Heart right ventricle (tissue), 16 donors: ENCODE results near the gene MYO1H. TPM values are rescaled to one million over a fixed set of nuclear protein-coding genes. Genes with fewer than 3 reads are reported as not detected.

Experiments
- ATAC-seq, 8 donors: fragments of 200-7000 bp; cut with Tn5 transposase; one replicate each; pipeline ENCODE4 v1.9.1; 2020; ENCODE audit warnings: mild to moderate bottlenecking in 8 of 8, moderate library complexity in 8 of 8, moderate number of reproducible peaks in 1 of 8
- DNase-seq, 2 donors: peaks; one replicate each; pipeline ENCODE4 v3.0.0-alpha.2; 2020
- H3K27ac ChIP-seq, 10 donors: fragments of 200-600 bp; sonication (generic) in 2 of 10; one replicate each; pipeline versions ENCODE4 v1.5.0 to v1.8.0; 2020 to 2022; ENCODE audit warnings: mild to moderate bottlenecking in 3 of 10
- H3K27me3 ChIP-seq, 7 donors: fragments of 200-600 bp; one replicate each; pipeline ENCODE4 v1.8.0; 2021 to 2022; ENCODE audit warnings: mild to moderate bottlenecking in 2 of 7
- H3K36me3 ChIP-seq, 9 donors: fragments of 200-600 bp; sonication (generic) in 1 of 9; one replicate each; pipeline versions ENCODE4 v1.5.0 to v1.8.0; 2020 to 2022; ENCODE audit warnings: mild to moderate bottlenecking in 2 of 9
- H3K4me1 ChIP-seq, 9 donors: fragments of 200-600 bp; sonication (generic) in 1 of 9; one replicate each; pipeline versions ENCODE4 v1.5.0 to v1.8.0; 2020 to 2022; ENCODE audit warnings: mild to moderate bottlenecking in 4 of 9
- H3K4me3 ChIP-seq, 10 donors: fragments of 200-600 bp; sonication (generic) in 2 of 10; one replicate each; pipeline versions ENCODE4 v1.5.0 to v1.8.0; 2020 to 2022; ENCODE audit warnings: mild to moderate bottlenecking in 7 of 10, moderate library complexity in 2 of 10
- H3K9me3 ChIP-seq, 11 donors: fragments of 200-600 bp in 10 of 11; sonication (generic) in 2 of 11; one replicate each; pipeline versions ENCODE4 v1.5.0 to v1.8.0; 2013 to 2022; ENCODE audit warnings: mild to moderate bottlenecking in 2 of 11, control low read depth in 1 of 11, moderate library complexity in 1 of 11
- CTCF ChIP-seq, 9 donors: fragments of 200-600 bp; sonication (generic) in 2 of 9; IDR thresholded peaks; one replicate each; pipeline versions ENCODE4 v1.5.0 to v1.8.0; 2021 to 2022; ENCODE audit warnings: antibody characterized with exemption in 9 of 9, mild to moderate bottlenecking in 5 of 9, moderate library complexity in 1 of 9
- WGBS, 2 donors: extraction: QIAGEN DNeasy Blood & Tissue Kit; methylation state at CpG; one replicate each; pipeline ENCODE4 v1.1.7; 2013; ENCODE audit warnings: inconsistent platforms in 1 of 2; 5-methylcytosine and 5-hydroxymethylcytosine counted together
- intact Hi-C, 10 donors: fragments of 100-400 bp; cut with DNase I; formaldehyde crosslinking; loops; one replicate each; pipeline versions ENCODE4 v1.11.1 to v1.14.2; 2022
- polyA plus RNA-seq, 2 donors: library from polyadenylated mRNA; stranded (reverse); fragments of 200-250 nt; gene quantifications; one replicate each; pipeline ENCODE4 v1.2.3, GENCODE V29; 2013
- total RNA-seq, 10 donors: library from RNA; stranded (reverse); fragmentation: NEBNext Ultra II Directional in 3 of 10; extraction: Animal tissue kit (Norgen Biotek cat#: 25700) in 3 of 10; gene quantifications; one replicate each; pipeline versions ENCODE4 v1.2.1 to v1.2.4, GENCODE V29; 2021 to 2023
- donor health status: Arrhythmogenic right ventricular cardiomyopathy.
- donor health status: ischemic (EF 13 %, LVEDD 7.1; RV severe dilation, severe dysfunction).
- donor health status: healthy with polysubstance abuse.
- donor health status: DM: no; HTN: yes; CAD: no.
- donor health status: DM: no; HTN: no; CAD: no.
- donor health status: ischemic (EF 25% LVEDD 6.9; RV normal size, moderate dysfunction).
- donor health status: ischemic (EF 25% LVEDD 5.7; RV mildly dilated, moderate dysfunction).
- donor health status: healthy.
- donor health status: DM: yes; HTN: yes; CAD: no.
- donor health status: Ischemic cardiomyopathy.
- donor health status: ischemic (EF 35%, LVEDD 5.7; RV mildly dilated, moderate dysfunction).
- donor health status: nonischemic (EF 11% LVEDD 7.7; RV severe dilation, severe dysfunction).
- donor health status: DM: yes; HTN: yes; CAD: no.
- donor health status: PGD.
- donor health status: ischemic (EF 29% LVEDD 5.4; RV normal size, mild dysfunction).
- donor health status: nonischemic (EF 23%, LVEDD 6.1; RV moderate dilation, normal function).

MYO1H gene
- total and polyA plus RNA-seq, 12 donors: 0.07 to 1.3 (median 0.51) TPM; not detected in 4

GRCh38 chr12:109386059-109386433, 38.3 kb downstream of the MYO1H start:
- H3K27me3 ChIP-seq: peaks cover 0 to 5% (median 0%) of the 10 kb centered on the region in 7 donors
- DNase-seq (no peak), ATAC-seq (no peak)
- H3K36me3 ChIP-seq: no peaks in the 10 kb centered on the region
- intact Hi-C loops: loop anchor here in 5 of 10 donors (2.0 to 10.0 kb wide), 4 partner anchors 119 to 271 kb away; partner anchors contain the start of gene ACACB (in 2 of the 5)
- H3K4me3 ChIP-seq: no peak overlapping the region
- H3K27ac ChIP-seq: no peak overlapping the region
- H3K9me3 ChIP-seq: peaks cover 0 to 5% (median 0%) of the 10 kb centered on the region in 11 donors
- H3K4me1 ChIP-seq: peaks cover 0 to 6% (median 0%) of the 10 kb centered on the region in 9 donors
- 33 to 46% methylated on average over 5 of the region's 5 CpGs for WGBS, 2 donors
- no peak for TF ChIP-seq CTCF (IDR thresholded peaks at IDR 0.05)

DNA sequence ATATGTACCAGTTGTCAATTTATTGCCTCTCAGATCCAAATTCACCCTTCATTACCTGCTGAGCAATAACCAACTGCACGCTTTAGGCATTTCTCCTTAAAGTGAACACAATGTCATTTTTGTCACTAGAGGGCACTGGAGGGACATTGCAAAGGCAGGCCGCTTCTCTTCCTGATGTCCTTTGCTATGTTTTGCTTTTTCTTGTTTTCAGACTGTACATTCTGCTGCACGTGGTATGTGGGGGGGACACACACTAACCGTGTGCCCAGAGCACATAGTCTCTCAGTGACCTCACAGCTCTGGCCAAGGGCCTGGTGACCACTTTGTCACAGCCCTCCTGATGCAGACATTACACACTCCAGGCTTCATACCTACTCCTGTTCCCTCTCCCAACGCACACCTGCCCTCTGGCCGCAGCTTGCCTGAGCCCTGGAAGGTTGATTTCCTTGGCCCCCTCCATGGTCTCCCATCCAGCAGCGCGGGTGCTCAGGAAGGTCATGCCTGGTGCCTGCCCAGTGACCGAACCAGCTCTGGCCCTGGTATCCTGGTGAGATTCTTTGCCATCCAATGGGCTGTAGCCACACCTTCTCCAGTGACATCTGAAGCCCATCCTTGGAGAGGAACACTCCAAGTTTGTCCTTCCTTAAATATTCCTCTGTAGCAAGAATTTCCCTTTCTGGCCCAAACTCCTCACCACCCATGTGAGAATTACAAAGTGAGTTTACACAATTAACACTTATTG, 39.9 kb downstream of the MYO1H start:
- DNase-seq (no peak), ATAC-seq (peak in 2 of 8 donors; percentile 19 to 20)
- Histone ChIP-seq H3K27ac (no peak overlapping the region), H3K9me3 (peaks cover 0 to 5% (median 0%) of the 10 kb centered on the region in 11 donors), H3K4me1 (peaks cover 0 to 6% (median 0%) of the 10 kb centered on the region in 9 donors), H3K27me3 (peaks cover 0 to 6% (median 0%) of the 10 kb centered on the region in 7 donors), H3K36me3 (no peaks in the 10 kb centered on the region), H3K4me3 (no peak overlapping the region)
- peak in 7 of 9 donors; percentile 48 to 62 (median 51) for TF ChIP-seq CTCF (IDR thresholded peaks at IDR 0.05)
- intact Hi-C loops: loop anchor here in 5 of 10 donors (2.0 to 10.0 kb wide), 4 partner anchors 120 to 273 kb away; partner anchors contain the start of gene ACACB (in 2 of the 5)
- 60 to 63% methylated on average over 9 of the region's 9 CpGs for WGBS, 2 donors

DNA sequence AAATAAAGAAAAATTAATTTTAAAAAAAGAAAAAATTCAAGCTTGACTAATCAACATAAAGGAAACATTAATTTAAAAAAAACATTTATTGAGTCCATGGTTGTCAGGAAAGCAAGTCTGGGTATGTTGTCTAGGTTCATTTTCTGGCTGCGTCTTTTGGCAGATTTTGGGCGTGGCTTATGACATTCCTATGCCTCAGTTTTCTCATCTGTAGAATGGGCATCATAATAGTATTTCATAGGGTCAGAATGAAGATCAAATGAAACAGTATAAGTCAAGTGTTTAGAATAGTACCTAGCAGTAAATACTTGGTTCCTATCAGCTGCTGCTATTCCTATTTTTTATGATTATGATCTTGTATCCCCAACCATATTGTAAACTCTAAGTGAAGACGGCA, 40.5 kb downstream of the MYO1H start:
- no peak overlapping the region for H3K27ac ChIP-seq
- peaks cover 0 to 11% (median 0%) of the 10 kb centered on the region in 7 donors for H3K27me3 ChIP-seq
- ATAC-seq (no peak), DNase-seq (no peak)
- WGBS, 2 donors: 79 to 84% methylated on average over 3 of the region's 3 CpGs
- TF ChIP-seq CTCF (IDR thresholded peaks at IDR 0.05): no peak
- intact Hi-C loops: loop anchor here in 4 of 10 donors (5.0 to 10.0 kb wide), 3 partner anchors 121 to 273 kb away; partner anchors contain the start of gene ACACB (in 2 of the 4)
- peaks cover 0 to 3% (median 0%) of the 10 kb centered on the region in 11 donors for H3K9me3 ChIP-seq
- H3K4me3 ChIP-seq: no peak overlapping the region
- H3K36me3 ChIP-seq: no peaks in the 10 kb centered on the region
- H3K4me1 ChIP-seq: peaks cover 0 to 6% (median 0%) of the 10 kb centered on the region in 9 donors

DNA sequence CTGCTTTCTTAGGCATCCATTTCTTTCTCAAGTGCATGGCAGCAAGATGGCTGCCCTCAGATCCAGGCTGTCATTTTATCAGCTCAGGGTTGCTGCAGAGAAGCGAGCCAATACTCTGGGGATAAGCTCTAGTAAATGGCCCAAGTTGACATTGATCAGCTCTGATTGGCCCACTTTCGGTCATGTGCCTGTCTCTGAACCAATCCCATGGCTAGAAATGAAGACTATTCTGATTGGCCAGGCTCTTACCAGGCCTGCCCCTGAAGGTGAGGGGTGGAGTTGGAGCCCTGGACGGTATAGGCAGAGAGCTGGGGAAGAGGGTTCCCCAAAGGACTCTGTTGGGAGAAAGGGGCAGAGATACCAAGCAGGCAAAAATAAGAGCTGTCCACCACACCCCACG, 41.4 kb downstream of the MYO1H start:
- intact Hi-C loops: loop anchor here in 4 of 10 donors (5.0 to 10.0 kb wide), 3 partner anchors 122 to 274 kb away; partner anchors contain the start of gene ACACB (in 2 of the 4)
- H3K36me3 ChIP-seq: no peaks in the 10 kb centered on the region

More for the DNA sequence above, 41.4 kb downstream of the MYO1H start:
- Histone ChIP-seq H3K27me3 (peaks cover 0 to 11% (median 0%) of the 10 kb centered on the region in 7 donors), H3K27ac (no peak overlapping the region), H3K4me3 (no peak overlapping the region), H3K9me3 (no peaks in the 10 kb centered on the region), H3K4me1 (peaks cover 0 to 6% (median 0%) of the 10 kb centered on the region in 9 donors)
- no peak for DNase-seq
- no peak for ATAC-seq
- TF ChIP-seq CTCF (IDR thresholded peaks at IDR 0.05): no peak
- WGBS, 2 donors: 65 to 72% methylated on average over 4 of the region's 4 CpGs
